ELR (cell line): ENCODE measurements around the gene MRPL2.

Experiments used
- DNase-seq: peaks from one replicate; pipeline ENCODE4 v3.0.0-alpha.2; 2015; ENCODE audit warnings: low read depth

The MRPL2 gene

DNA sequence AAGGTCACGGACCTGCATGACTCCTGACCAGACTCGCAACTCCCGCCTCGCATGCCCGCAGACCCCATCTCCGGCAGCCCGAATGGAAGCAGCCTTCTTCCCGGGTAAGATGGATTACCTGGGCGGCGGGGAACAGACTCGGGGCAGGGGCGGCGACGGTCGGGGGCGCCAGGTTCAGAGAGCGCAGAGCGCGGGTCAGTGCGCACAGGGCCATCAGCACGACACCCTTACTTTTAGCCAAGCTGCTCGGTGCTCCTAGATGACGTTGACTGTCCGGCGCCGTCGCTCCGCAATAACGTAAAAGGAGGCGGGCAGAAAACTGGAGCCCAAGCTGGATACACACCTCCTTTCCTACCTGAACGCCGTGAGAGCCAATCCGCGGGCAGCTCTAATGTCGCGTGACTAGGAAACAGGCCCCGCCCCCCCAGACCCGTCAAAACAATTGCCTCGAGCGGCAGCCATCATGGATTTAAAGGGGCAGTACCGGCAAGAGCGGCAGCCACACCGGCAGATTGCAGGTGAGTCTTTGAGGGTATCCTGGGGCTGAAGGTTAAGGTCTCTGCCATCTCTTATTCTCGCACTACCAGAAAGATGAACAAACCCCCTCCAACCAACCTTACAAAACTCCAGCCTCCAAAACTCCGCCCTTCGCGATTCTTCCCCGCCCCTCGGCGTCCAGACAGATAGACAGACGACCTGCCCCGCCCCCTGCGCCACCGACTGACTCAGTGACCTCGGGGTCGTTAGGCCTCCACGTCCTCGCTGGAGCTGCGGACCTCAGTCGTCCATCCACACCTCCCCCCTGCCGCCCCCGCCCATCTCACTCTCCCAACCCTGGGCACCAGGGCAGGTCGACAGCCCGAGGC is at the start of gene MRPL2, which contains the start of gene KLC4:
TSS of gene MRPL2 (minus strand) at position 267 of the 866 bp plus-strand sequence. CDS start at position 214, 53 bp downstream.
TSS of gene KLC4 (plus strand) at position 464 of the 866 bp plus-strand sequence. CDS start 1,705 bp downstream, outside the sequence.
- peak; percentile 100 for DNase-seq

- DNase-seq, result no peak
Observed at GRCh38 chr6:43107344-43108062, 48.3 kb upstream of the MRPL2 start.

GRCh38 chr6:43105538-43106222 is 46.4 kb upstream of the MRPL2 start:
- no peak for DNase-seq

DNA sequence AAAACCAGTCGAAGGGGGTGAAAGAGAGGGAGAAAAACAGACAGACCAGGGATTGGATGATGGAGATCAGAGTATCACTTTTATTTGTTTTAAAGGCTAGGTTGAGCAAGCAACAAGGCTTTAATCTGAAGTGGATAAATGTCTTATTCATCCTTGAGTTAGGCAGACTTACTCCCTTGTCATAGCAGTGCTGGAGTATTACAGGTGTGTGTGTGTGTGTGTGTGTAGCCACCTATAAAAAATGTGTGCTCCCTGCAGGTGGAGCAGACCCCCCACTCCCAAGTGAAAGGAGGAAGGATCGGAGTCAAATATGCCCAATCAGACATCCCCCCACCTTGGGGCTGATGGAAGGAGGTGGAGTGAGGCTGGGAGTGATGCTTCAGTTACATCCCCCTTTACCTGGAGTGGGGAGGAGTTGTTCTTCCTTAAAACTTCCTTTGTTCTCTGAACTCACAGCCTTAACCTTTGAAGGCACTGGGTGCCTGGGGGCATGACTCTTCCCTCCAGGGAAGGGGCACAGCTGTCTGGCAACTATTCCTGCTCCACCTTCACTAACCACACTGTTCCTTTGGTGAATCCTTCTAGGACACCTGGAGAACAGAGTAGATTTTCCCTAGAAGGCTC is 44.1 kb upstream of the MRPL2 start:
- DNase-seq, result no peak

DNA sequence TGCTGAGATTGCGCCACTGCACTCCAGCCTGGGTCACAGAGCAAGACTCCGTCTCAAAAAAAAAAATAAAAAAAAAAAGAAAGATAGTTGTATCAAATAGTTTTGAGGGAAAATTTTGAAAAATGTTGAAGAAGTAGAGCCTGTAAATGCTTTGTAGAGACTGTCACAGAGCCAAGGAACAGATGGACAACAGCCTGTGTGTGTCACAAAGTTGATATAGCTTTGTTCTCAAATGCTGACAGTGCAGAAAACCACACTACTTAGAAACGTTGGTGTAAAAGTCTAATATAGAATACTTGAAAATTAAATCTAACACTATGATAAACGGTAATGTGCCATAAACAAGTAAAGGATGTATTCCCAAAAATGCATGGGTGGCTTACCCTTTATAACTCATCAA is 42.3 kb upstream of the MRPL2 start:
- DNase-seq, result no peak

DNA sequence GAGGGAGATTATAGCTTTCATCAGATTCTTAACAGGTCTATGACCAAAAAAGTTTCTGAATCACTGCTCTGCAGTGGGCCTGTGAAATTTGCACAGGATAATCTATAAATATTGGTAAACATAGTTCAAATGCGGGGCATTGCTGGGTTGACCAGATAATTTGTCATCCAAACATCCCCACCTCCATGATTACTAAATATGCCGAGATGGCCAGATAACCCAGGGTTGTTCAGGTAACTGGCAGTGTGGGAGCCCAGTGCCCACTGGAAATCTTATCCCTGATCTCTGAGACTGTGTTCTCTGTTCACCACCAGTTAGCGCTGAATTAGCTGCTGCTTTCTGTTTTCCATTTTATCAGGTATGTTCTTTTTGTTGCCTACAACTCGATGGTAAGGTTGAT is 38.3 kb upstream of the MRPL2 start:
- no peak for DNase-seq

GRCh38 chr6:43097098-43097489 is 37.9 kb upstream of the MRPL2 start:
- peak; percentile 30 for DNase-seq

DNA sequence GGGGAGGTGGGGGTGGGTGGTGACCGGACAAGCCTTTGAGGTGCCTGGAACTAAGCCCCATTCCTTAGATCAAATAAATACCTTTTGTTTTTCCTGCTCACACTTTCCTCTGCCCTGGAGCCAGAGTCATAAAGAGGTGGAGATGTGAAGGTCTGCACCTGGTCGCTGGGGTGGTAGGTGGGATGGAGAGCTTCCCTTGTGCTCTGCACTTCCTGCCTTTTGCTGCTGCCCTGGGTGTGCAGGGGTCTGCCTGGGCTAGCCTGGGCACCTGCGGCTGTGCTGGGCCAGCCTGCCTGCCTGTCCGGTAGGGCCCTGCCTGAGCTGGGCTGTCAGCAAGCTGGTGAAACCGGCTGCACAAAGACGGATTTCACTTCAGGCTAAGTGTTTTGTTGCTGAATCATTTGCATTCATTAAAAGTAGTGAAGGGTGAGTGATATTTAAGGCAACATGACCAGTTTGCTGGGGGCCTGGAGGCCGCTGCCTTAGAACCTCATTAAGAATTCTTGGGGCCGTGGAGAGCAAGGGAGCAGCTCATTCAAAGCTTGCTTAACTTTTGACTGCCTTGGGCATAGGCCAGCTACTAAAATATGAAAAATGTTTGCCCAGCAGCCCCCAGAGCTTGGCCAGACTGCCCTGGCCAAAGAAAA is 37.3 kb upstream of the MRPL2 start:
- peak; percentile 84 for DNase-seq

- DNase-seq, result peak; percentile 15
Observed at GRCh38 chr6:43095939-43096338, 36.7 kb upstream of the MRPL2 start.

GRCh38 chr6:43093436-43094289 is 34.4 kb upstream of the MRPL2 start:
- DNase-seq, result peak; percentile 89

DNA sequence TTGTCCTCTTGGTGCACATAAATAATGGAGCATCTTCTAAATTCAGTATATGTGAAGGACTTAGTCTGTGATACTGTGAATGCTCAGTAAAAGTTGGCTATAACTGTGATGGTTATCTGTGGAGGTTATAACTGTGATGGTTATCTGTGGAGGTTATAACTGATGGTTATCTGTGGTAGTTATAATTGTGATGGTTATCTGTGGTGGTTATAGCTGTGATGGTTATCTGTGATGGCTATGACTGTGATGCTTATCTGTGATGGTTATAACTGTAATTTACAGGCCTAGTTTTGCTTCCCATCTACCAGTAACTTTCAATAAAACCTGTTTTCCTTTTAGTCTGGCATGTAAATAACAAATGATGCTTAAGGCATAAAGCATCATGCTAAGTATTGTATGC is 33.4 kb upstream of the MRPL2 start:
- no peak for DNase-seq

DNA sequence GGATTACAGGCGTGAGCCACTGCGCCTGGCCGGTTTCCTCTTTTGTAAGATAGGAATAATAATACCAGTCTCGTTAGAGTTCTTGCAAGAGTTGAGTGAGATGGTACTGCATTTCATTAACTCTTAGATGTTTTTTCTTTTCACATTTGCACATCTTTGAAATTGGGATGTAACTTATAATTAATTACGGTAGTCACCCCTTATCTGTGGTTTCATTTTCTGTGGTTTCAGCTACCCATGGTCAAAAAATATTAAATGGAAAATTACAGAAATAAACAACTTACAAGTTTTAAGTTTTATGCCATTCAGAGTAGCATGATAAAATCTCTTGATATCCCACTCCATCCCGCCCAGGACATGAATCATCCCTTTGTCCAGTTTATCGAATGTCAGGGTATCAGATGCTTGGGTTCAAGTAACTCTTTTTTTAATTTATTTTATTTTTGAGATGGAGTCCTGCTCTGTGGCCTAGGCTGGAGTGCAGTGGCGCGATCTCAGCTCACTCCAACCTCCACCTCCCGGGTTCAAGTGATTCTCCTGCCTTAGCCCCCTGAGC is 32.3 kb upstream of the MRPL2 start:
- peak; percentile 22 for DNase-seq

DNA sequence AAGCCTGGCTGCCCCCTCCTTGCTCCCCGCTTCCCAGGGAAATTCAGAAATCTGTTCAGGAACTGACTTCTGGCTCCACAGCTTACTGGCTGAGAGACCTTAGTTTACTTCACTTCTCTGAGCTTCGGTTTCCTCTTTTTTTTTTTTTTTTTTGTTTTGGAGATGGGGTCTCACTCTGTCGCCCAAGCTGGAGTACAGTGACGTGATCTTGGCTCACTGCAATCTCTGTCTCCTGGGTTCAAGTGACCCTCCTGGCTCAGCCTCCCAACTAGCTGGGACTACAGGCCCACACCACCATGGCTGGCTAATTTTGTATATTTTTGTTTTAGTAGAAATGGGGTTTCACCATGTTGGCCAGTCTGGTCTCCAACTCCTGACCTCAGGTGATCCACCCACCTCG is 31.8 kb upstream of the MRPL2 start:
- no peak for DNase-seq

GRCh38 chr6:43090559-43090956 is 31.3 kb upstream of the MRPL2 start:
- no peak for DNase-seq

DNA sequence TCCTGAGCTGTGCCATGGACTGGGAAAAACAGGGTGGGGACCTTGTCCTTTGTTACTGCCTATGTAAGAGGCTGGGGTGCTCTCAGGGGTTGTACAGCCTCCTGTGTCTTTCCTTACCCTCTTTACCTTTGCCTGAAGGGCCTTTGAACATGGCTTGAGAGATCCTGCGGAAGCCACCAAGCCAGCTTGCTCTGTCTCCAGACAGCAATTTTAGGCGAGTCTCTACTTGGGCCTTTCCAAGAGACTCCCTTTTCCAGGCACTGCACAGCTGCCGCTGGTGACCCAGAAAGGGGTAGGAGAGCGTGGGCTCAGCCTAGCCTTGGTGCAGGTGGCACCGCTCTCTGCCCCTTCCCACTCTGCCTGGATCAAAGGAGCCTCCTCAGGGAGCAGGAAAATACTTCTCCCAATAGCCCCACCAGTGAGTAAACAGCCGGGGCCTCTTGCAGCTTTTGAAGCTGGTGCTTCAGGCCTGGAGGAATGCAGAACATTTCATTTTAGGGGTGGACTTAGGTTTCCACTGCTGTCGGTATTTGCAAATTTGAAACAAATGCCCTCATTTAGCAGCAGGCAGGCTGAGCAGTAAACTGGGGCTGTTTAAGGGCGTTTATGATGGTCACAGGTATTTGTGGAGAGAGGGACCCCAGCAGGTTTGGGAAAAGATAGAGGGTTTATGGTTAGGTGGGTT is 30.8 kb upstream of the MRPL2 start:
- DNase-seq, result no peak

DNA sequence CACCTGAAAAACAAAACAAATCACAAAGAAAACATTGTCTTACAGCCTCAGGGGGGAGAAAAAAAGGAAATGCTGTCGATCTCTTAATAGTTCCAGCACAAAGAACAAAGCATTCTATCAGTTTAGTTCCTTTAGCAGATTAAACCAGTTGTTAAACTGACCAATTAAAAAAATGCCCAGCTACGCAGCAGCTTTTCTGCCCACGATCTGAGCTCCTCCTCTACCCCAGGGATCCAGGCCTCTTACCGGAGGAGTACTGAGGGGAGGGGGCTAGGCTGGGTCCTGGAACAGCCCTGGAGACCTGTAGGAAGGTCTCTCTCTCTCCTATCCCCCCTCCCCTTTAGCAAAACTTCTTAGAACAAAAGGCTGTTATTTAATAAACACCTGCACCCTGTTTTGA is 30.2 kb upstream of the MRPL2 start:
- no peak for DNase-seq

DNA sequence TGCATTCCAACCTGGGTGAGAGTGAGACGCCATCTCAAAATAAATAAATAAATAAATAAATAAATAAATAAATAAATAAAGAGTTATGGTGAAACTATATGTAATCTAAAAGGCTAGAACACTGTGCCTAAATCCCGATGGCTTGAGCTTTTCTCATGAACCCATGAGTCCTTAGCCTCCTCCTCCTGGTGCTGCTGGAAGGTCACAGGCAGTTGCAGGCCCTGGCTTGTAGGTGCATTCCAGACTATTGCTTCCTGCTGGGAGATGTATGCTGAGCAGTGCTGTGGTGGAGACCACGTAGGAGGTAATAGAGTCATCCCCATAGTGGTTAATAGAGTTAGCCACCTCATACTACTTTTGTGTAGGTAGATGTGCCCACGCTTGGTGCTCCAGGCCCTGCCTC is 29.4 kb upstream of the MRPL2 start:
- no peak for DNase-seq

- DNase-seq, result no peak
Observed at GRCh38 chr6:43086022-43086658, 26.9 kb upstream of the MRPL2 start.
